ENCODE measurements around the gene SLC2A6. TPM values are rescaled to one million over a fixed set of nuclear protein-coding genes. Genes with fewer than 3 reads are reported as not detected.

Gene SLC2A6
- total RNA-seq, 3 donors from 2014 or later: 2.6 to 5.3 (median 2.8) TPM

DNA sequence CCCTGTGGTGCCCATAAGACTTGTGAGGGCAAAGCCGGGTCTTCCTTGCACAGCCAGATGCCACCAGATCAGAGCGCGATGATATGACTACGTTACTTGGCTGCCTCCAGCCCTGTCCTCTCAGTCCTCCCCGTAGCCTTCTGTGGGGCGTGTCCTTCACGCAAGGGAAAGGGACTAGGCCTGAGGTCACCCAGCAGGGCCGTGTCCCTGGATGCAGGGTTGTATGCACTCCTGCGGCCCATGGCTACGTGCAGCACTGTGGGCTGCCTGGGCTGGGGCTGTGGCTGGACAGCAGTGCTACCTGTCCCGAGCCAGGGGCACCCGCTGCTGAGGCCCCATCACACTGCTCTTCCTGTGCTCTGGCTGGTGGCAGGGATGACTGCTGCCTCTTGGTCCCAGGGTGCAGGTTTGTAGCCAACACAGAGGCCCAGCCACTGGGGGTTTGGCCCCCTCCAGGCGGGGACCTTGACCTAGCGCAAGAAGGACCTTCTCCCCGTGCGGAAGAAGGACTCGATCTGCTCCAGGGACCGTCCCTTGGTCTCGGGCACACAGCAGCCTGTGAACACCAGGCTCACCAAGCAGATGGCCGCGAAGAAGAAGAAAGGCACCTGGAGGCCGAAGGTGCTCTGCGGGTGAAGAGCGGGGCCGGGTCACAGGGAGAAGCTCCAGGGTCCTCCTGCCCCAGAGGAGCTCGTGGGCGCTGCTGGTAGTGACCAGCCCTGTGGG, 7.2 kb downstream of the SLC2A6 start:
- no peaks in the 10 kb centered on the region for H3K36me3 ChIP-seq (ENCODE audit: low read depth)
- H3K9me3 ChIP-seq: no peaks in the 10 kb centered on the region
- no peak overlapping the region for H3K4me3 ChIP-seq
- no peak for TF ChIP-seq CTCF (IDR thresholded peaks at IDR 0.05)
- peaks cover 22% of the 10 kb centered on the region for H3K4me1 ChIP-seq (ENCODE audit: low read depth)
- intact Hi-C loops (cut with DNase I, micrococcal nuclease): no loop called here
- ATAC-seq (peak; percentile 57), DNase-seq (peak in 1 of 3 donors; percentile 60)

DNA sequence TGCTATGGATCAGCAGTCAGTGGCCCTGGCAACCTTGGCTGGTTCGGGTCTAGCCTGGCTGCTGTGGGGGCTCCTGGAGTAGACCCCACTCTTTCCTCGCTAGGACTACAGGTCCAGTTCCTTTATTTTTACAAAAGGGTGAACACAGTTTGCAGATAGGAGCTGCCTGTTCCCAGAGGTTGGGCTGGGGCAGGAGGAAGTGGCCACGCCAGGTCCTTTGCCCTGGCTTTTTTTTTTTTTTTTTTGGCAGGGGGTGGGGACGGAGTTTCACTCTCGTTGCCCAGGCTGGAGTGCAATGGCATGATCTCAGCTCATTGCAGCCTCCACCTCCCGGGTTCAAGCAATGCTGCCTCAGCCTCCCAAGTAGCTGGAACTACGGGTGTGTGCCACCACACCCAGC, 7.9 kb downstream of the SLC2A6 start:
- ATAC-seq (peak; percentile 38), DNase-seq (no peak)
- intact Hi-C loops (cut with DNase I, micrococcal nuclease): no loop called here
- no peak overlapping the region for H3K4me3 ChIP-seq
- H3K9me3 ChIP-seq: no peaks in the 10 kb centered on the region
- TF ChIP-seq CTCF (IDR thresholded peaks at IDR 0.05): no peak
- no peaks in the 10 kb centered on the region for H3K36me3 ChIP-seq (ENCODE audit: low read depth)
- H3K4me1 ChIP-seq (ENCODE audit: low read depth): peaks cover 22% of the 10 kb centered on the region

GRCh38 chr9:133470427-133470924, 8.4 kb downstream of the SLC2A6 start:
- Histone ChIP-seq H3K4me3 (no peak overlapping the region), H3K36me3 (ENCODE audit: low read depth) (no peaks in the 10 kb centered on the region), H3K4me1 (ENCODE audit: low read depth) (peaks cover 22% of the 10 kb centered on the region), H3K9me3 (no peaks in the 10 kb centered on the region)
- no peak for TF ChIP-seq CTCF (IDR thresholded peaks at IDR 0.05)
- DNase-seq (peak in 2 of 3 donors; percentile 42 to 53), ATAC-seq (peak; percentile 36)
- intact Hi-C loops (cut with DNase I, micrococcal nuclease): no loop called here

DNA sequence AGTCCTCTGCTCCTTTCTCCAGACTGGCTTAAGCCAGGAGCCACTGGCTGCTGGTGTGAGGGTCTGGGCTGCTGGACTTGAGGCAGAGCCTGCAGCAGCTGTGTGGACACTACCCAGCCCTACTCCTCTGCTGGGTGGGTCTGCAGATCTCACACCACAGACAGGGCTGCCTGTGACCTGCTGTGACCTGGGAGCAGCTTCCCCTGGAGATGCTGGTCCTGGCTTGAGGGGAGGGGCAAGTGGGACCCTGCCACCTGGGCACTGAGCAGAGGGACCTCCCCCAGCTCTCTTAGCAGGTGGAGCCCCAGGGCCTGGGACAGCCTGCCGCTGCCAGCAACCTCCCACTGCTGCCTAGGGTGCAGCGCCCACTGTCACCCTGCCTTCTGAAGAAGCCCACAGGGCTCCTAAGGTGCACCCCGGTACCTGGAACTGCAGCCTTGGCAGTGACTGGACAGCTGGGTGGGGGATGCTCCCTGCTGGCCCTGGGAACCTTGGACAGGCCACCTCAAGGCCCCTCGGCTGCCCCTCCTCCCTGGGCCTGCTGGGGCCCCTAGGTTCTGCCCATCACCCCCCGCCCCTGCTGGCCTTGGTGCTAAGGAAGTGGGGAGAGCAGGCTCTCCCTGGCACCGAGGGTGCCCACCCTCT, 10.0 kb downstream of the SLC2A6 start:
- Histone ChIP-seq H3K36me3 (ENCODE audit: low read depth) (no peaks in the 10 kb centered on the region), H3K4me3 (no peak overlapping the region), H3K9me3 (no peaks in the 10 kb centered on the region), H3K4me1 (ENCODE audit: low read depth) (peaks cover 22% of the 10 kb centered on the region)
- DNase-seq (peak in 2 of 3 donors; percentile 30 to 50), ATAC-seq (no peak)
- intact Hi-C loops (cut with DNase I, micrococcal nuclease): no loop called here
- no peak for TF ChIP-seq CTCF (IDR thresholded peaks at IDR 0.05)

GRCh38 chr9:133468374-133468773, 10.5 kb downstream of the SLC2A6 start:
- intact Hi-C loops (cut with DNase I, micrococcal nuclease): no loop called here
- Histone ChIP-seq H3K4me1 (ENCODE audit: low read depth) (peaks cover 22% of the 10 kb centered on the region), H3K36me3 (ENCODE audit: low read depth) (no peaks in the 10 kb centered on the region), H3K4me3 (no peak overlapping the region), H3K9me3 (no peaks in the 10 kb centered on the region)
- no peak for ATAC-seq
- TF ChIP-seq CTCF (IDR thresholded peaks at IDR 0.05): no peak
- no peak for DNase-seq

Data from mucosa of descending colon (tissue), 3 donors.